ENCODE results near the gene EGLN1. TPM values are rescaled to one million over a fixed set of nuclear protein-coding genes. Genes with fewer than 3 reads are reported as not detected.

EGLN1 gene
- total and polyA plus RNA-seq, 2 experiments from 2014 or later, result 1.9 to 6.0 TPM

DNA sequence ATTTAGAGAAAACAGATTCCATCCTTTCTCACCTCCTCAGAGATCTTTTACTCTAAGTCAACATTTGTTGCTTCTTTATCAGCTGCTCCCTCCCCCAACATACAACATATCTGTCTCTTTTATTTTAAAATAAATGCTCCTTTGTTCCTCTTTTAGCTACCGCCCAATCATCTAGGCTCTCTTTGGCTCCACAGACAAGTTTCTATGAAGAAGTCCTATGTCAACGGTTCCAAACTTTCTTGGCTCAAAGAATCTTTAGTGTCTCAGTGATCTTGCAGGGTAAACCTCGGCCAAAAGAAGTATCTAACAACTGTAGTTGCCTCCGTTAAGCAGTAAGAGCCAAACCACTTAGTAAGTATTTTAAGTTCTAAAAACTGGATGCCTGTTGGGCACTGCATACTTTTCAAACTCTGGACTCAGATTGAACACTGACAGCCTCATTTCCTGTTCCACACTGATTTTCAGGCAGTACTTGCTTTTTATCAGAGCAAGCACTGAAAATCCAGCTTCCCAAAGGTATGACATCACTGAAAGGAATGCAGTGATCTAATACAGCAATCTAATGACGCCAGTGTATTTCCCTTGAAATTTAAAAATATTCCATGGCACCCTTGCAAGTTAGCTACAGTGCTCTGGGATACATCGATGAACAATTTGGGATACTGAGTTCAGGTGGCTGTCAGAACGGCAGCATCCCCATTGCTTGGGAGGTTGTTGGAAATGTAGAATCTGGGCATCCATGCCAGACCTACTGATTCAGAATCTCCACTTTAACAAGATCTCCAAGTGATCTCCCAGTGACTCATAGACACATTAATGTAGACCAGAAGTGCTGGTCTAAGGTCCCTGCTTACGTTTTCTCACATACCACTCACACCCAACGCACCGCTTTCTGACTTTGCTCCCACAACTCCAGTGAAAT is 26.8 kb downstream of the EGLN1 start:
- H3K36me3 ChIP-seq (ENCODE audit: insufficient read depth), result no peaks in the 10 kb centered on the region
- no peaks in the 10 kb centered on the region for H3K9me3 Mint-ChIP-seq
- H3K9me2 ChIP-seq (ENCODE audit: insufficient read depth), result no peaks in the 10 kb centered on the region
- no peak overlapping the region for H3K27ac Mint-ChIP-seq
- no peak overlapping the region for H3K27ac ChIP-seq (ENCODE audit: low read depth)
- DNase-seq (ENCODE audit: low spot score), result no peak
- no peak for ATAC-seq
- no peaks in the 10 kb centered on the region for H3K36me3 Mint-ChIP-seq (ENCODE audit: low read depth)
- no peaks in the 10 kb centered on the region for H3F3A ChIP-seq (replicated peaks; ENCODE audit: low read depth)
- no peak overlapping the region for H3K4me3 ChIP-seq
- no peak for TF ChIP-seq CTCF (conservative IDR thresholded peaks at IDR 0.05; ENCODE audit: low read depth in 2 of 2)
- no peak for TF ChIP-seq STAT1 (IDR thresholded peaks at IDR 0.05; ENCODE audit: unreplicated experiment)
- TF ChIP-seq, protein P1, sequence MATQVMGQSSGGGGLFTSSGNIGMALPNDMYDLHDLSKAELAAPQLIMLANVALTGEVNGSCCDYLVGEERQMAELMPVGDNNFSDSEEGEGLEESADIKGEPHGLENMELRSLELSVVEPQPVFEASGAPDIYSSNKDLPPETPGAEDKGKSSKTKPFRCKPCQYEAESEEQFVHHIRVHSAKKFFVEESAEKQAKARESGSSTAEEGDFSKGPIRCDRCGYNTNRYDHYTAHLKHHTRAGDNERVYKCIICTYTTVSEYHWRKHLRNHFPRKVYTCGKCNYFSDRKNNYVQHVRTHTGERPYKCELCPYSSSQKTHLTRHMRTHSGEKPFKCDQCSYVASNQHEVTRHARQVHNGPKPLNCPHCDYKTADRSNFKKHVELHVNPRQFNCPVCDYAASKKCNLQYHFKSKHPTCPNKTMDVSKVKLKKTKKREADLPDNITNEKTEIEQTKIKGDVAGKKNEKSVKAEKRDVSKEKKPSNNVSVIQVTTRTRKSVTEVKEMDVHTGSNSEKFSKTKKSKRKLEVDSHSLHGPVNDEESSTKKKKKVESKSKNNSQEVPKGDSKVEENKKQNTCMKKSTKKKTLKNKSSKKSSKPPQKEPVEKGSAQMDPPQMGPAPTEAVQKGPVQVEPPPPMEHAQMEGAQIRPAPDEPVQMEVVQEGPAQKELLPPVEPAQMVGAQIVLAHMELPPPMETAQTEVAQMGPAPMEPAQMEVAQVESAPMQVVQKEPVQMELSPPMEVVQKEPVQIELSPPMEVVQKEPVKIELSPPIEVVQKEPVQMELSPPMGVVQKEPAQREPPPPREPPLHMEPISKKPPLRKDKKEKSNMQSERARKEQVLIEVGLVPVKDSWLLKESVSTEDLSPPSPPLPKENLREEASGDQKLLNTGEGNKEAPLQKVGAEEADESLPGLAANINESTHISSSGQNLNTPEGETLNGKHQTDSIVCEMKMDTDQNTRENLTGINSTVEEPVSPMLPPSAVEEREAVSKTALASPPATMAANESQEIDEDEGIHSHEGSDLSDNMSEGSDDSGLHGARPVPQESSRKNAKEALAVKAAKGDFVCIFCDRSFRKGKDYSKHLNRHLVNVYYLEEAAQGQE (IDR thresholded peaks at IDR 0.05; ENCODE audit: unreplicated experiment), result no peak
- TF ChIP-seq, protein P2, sequence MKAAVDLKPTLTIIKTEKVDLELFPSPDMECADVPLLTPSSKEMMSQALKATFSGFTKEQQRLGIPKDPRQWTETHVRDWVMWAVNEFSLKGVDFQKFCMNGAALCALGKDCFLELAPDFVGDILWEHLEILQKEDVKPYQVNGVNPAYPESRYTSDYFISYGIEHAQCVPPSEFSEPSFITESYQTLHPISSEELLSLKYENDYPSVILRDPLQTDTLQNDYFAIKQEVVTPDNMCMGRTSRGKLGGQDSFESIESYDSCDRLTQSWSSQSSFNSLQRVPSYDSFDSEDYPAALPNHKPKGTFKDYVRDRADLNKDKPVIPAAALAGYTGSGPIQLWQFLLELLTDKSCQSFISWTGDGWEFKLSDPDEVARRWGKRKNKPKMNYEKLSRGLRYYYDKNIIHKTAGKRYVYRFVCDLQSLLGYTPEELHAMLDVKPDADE (IDR thresholded peaks at IDR 0.05), result no peak
- TF ChIP-seq EZH2phosphoT487 (IDR thresholded peaks at IDR 0.05; ENCODE audit: unreplicated experiment), result no peak
- TF ChIP-seq, protein P3, sequence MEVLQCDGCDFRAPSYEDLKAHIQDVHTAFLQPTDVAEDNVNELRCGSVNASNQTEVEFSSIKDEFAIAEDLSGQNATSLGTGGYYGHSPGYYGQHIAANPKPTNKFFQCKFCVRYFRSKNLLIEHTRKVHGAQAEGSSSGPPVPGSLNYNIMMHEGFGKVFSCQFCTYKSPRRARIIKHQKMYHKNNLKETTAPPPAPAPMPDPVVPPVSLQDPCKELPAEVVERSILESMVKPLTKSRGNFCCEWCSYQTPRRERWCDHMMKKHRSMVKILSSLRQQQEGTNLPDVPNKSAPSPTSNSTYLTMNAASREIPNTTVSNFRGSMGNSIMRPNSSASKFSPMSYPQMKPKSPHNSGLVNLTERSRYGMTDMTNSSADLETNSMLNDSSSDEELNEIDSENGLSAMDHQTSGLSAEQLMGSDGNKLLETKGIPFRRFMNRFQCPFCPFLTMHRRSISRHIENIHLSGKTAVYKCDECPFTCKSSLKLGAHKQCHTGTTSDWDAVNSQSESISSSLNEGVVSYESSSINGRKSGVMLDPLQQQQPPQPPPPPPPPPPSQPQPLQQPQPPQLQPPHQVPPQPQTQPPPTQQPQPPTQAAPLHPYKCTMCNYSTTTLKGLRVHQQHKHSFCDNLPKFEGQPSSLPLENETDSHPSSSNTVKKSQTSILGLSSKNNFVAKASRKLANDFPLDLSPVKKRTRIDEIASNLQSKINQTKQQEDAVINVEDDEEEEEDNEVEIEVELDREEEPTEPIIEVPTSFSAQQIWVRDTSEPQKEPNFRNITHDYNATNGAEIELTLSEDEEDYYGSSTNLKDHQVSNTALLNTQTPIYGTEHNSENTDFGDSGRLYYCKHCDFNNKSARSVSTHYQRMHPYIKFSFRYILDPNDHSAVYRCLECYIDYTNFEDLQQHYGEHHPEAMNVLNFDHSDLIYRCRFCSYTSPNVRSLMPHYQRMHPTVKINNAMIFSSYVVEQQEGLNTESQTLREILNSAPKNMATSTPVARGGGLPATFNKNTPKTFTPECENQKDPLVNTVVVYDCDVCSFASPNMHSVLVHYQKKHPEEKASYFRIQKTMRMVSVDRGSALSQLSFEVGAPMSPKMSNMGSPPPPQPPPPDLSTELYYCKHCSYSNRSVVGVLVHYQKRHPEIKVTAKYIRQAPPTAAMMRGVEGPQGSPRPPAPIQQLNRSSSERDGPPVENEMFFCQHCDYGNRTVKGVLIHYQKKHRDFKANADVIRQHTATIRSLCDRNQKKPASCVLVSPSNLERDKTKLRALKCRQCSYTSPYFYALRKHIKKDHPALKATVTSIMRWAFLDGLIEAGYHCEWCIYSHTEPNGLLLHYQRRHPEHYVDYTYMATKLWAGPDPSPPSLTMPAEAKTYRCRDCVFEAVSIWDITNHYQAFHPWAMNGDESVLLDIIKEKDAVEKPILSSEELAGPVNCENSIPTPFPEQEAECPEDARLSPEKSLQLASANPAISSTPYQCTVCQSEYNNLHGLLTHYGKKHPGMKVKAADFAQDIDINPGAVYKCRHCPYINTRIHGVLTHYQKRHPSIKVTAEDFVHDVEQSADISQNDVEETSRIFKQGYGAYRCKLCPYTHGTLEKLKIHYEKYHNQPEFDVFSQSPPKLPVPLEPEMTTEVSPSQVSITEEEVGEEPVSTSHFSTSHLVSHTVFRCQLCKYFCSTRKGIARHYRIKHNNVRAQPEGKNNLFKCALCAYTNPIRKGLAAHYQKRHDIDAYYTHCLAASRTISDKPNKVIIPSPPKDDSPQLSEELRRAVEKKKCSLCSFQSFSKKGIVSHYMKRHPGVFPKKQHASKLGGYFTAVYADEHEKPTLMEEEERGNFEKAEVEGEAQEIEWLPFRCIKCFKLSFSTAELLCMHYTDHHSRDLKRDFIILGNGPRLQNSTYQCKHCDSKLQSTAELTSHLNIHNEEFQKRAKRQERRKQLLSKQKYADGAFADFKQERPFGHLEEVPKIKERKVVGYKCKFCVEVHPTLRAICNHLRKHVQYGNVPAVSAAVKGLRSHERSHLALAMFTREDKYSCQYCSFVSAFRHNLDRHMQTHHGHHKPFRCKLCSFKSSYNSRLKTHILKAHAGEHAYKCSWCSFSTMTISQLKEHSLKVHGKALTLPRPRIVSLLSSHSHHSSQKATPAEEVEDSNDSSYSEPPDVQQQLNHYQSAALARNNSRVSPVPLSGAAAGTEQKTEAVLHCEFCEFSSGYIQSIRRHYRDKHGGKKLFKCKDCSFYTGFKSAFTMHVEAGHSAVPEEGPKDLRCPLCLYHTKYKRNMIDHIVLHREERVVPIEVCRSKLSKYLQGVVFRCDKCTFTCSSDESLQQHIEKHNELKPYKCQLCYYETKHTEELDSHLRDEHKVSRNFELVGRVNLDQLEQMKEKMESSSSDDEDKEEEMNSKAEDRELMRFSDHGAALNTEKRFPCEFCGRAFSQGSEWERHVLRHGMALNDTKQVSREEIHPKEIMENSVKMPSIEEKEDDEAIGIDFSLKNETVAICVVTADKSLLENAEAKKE (CRISPR knock-in tag; IDR thresholded peaks at IDR 0.05), result no peak
- no peaks in the 10 kb centered on the region for H3K79me2 ChIP-seq (replicated peaks; ENCODE audit: insufficient read depth)
- no peaks in the 10 kb centered on the region for H3K27me3 ChIP-seq (ENCODE audit: insufficient read depth)
- no peaks in the 10 kb centered on the region for H4K20me1 ChIP-seq (replicated peaks; ENCODE audit: insufficient read depth)
- H3K4me2 ChIP-seq, result no peak overlapping the region
- H3K4me1 ChIP-seq (ENCODE audit: insufficient read depth), result no peaks in the 10 kb centered on the region; the same call in 1 of the 2 replicates
- H2AFZ ChIP-seq, result no peak overlapping the region
- no peaks in the 10 kb centered on the region for H3K27me3 Mint-ChIP-seq (ENCODE audit: insufficient read depth, low read depth, poor library complexity)
- H3K4me3 Mint-ChIP-seq, result no peak overlapping the region
- H3K4me1 Mint-ChIP-seq, result peaks cover 12% of the 10 kb centered on the region; the same call in 2 of the 3 replicates
